Lung (tissue), 12 donors: ENCODE measurements around the gene PNPLA2. TPM values are rescaled to one million over a fixed set of nuclear protein-coding genes. Genes with fewer than 3 reads are reported as not detected.
A peak's percentile ranks its signal among the peaks of the same experiment; 100 is the strongest.

ENCODE experiments used
- ATAC-seq: fragments of 200-7000 bp; cut with Tn5 transposase; one replicate; pipeline ENCODE4 v1.9.1; 2020; ENCODE audit warnings: moderate number of reproducible peaks; ENCODE audit not compliant: insufficient read depth, low FRiP score
- DNase-seq, 3 donors: peaks; one replicate each; pipeline ENCODE4 v3.0.0-alpha.2; 2013 to 2017
- H3K27ac ChIP-seq, 2 donors: one replicate each; pipeline ENCODE4 v1.5.1; 2013; ENCODE audit warnings: mild to moderate bottlenecking in 2 of 2, moderate library complexity in 2 of 2, control low read depth in 1 of 2, inconsistent platforms in 1 of 2, low read depth in 1 of 2, low read length in 1 of 2
- H3K27me3 ChIP-seq, 3 donors: one replicate each; pipeline ENCODE4 v1.5.1; 2013; ENCODE audit warnings: low read length in 2 of 3; ENCODE audit not compliant: control insufficient read depth in 3 of 3, insufficient read depth in 3 of 3
- H3K36me3 ChIP-seq, 4 donors: one replicate each; pipeline ENCODE4 v1.5.1; 2013; ENCODE audit warnings: low read length in 4 of 4, mild to moderate bottlenecking in 1 of 4, moderate library complexity in 1 of 4; ENCODE audit not compliant: control insufficient read depth in 4 of 4, insufficient read depth in 4 of 4
- H3K4me1 ChIP-seq, 5 donors: one replicate each; pipeline ENCODE4 v1.5.1; 2013; ENCODE audit warnings: low read length in 5 of 5, mild to moderate bottlenecking in 2 of 5, moderate library complexity in 1 of 5; ENCODE audit not compliant: control insufficient read depth in 5 of 5, insufficient read depth in 5 of 5
- H3K4me3 ChIP-seq: one replicate; pipeline ENCODE4 v1.5.1; 2013; ENCODE audit warnings: mild to moderate bottlenecking, control low read depth, moderate library complexity
- H3K9ac ChIP-seq, 2 donors: one replicate each; pipeline ENCODE4 v1.5.1; 2013; ENCODE audit warnings: low read length in 2 of 2, control low read depth in 1 of 2; ENCODE audit not compliant: insufficient read depth in 1 of 2
- H3K9me3 ChIP-seq, 4 donors: one replicate each; pipeline ENCODE4 v1.5.1; 2013; ENCODE audit warnings: low read length in 3 of 4, mild to moderate bottlenecking in 1 of 4, moderate library complexity in 1 of 4; ENCODE audit not compliant: control insufficient read depth in 4 of 4, insufficient read depth in 3 of 4
- WGBS, 2 donors: extraction: QIAGEN DNeasy Blood & Tissue Kit; methylation state at CpG; one replicate each; pipeline ENCODE4 v1.1.7; 2013; 5-methylcytosine and 5-hydroxymethylcytosine counted together
- polyA plus RNA-seq, 2 donors: library from polyadenylated mRNA; stranded (reverse); fragments of 200-250 nt; gene quantifications; one replicate each; pipeline ENCODE4 v1.2.1, GENCODE V29; 2013
- total RNA-seq, 2 donors: library from RNA; depleted of rRNA in 1 of 2; stranded (reverse); fragments of >200 nt in 1 of 2; gene quantifications; one replicate each; pipeline ENCODE4 v1.2.1, GENCODE V29; 2014 to 2021
- TF ChIP-seq, protein P1 (sequence below): IDR thresholded peaks from 2 replicates; pipeline ENCODE4 v1.5.1; 2012; ENCODE audit warnings: mild to moderate bottlenecking; ENCODE audit errors: control extremely low read depth, extremely low read depth
- donor health status: control.
- donor health status: control.
- donor health status: Bipolar disorder and iron deficiency.
- donor health status: healthy.
- donor health status: DM: yes; HTN: yes; CAD: no.

The PNPLA2 gene
- total and polyA plus RNA-seq, 4 donors, result 65.1 to 160 (median 84.2) TPM

DNA sequence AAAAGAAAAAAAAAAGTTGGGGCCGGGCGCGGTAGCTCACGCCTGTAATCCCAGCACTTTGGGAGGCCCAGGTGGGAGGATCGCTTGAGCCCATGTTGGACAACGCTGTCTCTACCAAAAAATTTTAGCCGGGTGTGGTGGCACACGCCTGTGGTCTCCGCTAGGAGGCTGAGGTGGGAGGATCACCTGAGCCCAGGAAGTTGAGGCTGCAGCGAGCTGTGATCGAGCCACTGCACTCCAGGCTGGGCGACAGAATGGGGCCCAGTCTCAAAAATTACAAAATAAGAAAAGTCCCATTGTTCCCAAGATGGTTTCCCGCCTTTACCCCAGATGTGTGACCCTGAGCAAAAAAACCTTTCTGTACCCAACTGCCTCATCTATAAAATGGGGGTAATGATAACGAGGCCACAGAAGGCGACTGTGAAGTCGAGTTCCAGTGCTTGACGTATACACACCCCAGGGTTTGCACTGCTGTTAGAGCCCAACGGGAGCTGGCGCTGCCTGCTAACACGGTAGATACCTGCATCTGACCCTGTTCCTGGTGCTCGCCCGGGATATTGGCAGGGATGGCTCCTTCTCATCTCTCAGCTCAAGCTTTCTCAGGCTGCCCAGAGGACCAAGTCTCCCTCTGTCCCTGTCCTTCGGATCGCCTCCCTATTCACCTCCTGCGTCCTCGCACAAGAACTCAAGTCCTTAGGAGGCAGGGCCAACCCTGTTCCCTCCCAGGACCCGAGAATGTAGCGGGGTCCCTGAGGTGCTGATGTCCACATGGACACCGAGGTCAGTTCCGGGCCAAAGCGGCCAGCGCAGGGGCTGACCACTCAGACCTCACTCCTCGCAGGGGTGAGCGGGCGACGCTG lies 10.1 kb upstream of the PNPLA2 start:
- TF ChIP-seq, protein P1, sequence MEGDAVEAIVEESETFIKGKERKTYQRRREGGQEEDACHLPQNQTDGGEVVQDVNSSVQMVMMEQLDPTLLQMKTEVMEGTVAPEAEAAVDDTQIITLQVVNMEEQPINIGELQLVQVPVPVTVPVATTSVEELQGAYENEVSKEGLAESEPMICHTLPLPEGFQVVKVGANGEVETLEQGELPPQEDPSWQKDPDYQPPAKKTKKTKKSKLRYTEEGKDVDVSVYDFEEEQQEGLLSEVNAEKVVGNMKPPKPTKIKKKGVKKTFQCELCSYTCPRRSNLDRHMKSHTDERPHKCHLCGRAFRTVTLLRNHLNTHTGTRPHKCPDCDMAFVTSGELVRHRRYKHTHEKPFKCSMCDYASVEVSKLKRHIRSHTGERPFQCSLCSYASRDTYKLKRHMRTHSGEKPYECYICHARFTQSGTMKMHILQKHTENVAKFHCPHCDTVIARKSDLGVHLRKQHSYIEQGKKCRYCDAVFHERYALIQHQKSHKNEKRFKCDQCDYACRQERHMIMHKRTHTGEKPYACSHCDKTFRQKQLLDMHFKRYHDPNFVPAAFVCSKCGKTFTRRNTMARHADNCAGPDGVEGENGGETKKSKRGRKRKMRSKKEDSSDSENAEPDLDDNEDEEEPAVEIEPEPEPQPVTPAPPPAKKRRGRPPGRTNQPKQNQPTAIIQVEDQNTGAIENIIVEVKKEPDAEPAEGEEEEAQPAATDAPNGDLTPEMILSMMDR, result no peak
- Histone ChIP-seq H3K27me3 (no peaks in the 10 kb centered on the region), H3K9ac (peak overlapping the region; percentile 79 to 86), H3K4me3 (peak overlapping the region; percentile 66), H3K9me3 (no peaks in the 10 kb centered on the region), H3K36me3 (peaks cover 0 to 24% (median 13%) of the 10 kb centered on the region in 4 donors), H3K4me1 (peaks cover 6 to 34% (median 14%) of the 10 kb centered on the region in 5 donors), H3K27ac (peak overlapping the region; percentile 94 to 97)
- DNase-seq (no peak), ATAC-seq (peak; percentile 67)
- 29 to 37% methylated on average over 31 to 36 of the region's 36 CpGs for WGBS, 2 donors

DNA sequence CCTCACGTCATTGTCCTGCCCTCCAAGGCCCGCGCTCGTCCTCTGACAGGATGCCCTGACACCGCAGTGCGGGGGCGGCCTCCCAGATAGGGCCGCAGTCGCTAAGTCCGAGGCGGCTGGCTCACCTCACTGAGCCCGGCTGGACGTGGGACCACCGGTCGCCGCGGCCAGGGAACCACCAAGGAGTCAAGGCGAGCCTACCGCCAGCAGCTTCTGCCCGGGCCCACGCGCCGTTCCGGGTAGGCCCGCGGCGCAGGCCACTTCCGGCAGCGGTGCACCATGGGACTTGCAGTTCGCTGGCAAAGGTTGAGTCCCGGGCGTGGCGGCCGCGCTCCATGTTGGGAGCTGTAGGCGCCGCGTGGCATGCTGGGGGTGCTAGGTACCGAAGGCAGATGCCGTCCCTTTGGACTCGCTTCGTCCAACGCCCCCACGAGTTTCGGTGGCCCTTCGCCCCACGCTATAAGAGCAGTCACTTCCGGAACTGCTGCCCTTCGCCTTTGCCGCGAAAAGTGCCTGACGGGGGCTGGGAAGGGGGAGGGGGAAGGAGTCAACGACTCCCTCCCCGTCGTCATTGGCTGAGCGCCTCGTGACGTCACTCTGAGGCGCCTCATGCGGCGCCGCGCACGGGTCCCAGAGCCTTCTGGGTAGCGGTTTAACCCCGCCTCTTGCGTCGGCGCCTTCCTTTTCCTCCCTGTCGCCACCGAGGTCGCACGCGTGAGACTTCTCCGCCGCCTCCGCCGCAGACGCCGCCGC lies 9.3 kb upstream of the PNPLA2 start, which contains the start of gene RPLP2:
TSS of gene RPLP2 (plus strand) at position 681 of the 753 bp plus-strand sequence. CDS start 268 bp downstream, outside the sequence.
- TF ChIP-seq, protein P1, result no peak
- Histone ChIP-seq H3K27ac (peak within 1 kb of the TSS; percentile 94 to 97), H3K9me3 (no peaks in the 10 kb centered on the region), H3K36me3 (peaks cover 0 to 25% (median 14%) of the 10 kb centered on the region in 4 donors), H3K4me1 (peaks cover 6 to 26% (median 11%) of the 10 kb centered on the region in 5 donors), H3K4me3 (peak within 1 kb of the TSS; percentile 98), H3K9ac (peak within 1 kb of the TSS; percentile 79 to 86), H3K27me3 (no peaks in the 10 kb centered on the region)
- WGBS, 2 donors, result 0% methylated on average over 57 to 81 of the region's 81 CpGs
- DNase-seq (peak; percentile 98 to 99 (median 99)), ATAC-seq (peak; percentile 91)

DNA sequence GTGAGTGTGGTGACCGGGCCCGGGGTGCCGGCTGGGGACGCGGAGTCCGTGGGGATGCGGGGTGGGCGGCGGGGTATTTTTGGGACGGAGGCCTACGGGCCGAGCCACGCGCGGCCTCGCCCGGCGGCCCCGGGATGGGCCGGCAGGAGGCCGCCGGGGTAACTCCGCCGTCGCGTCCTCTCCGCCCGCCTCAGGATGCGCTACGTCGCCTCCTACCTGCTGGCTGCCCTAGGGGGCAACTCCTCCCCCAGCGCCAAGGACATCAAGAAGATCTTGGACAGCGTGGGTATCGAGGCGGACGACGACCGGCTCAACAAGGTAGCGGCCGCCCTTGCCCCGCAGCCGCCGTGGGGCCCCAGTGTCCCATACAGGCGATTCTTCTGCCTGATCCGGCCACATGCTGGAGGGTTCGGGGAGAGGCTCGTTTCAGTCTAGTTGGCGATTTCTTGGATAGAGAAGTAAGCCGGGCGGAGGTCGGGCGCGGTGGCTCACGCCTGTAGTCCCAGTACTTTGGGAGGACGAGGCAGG lies 8.6 kb upstream of the PNPLA2 start:
- WGBS, 2 donors, result 0% methylated on average over 45 to 55 of the region's 55 CpGs
- Histone ChIP-seq H3K36me3 (peaks cover 0 to 25% (median 14%) of the 10 kb centered on the region in 4 donors), H3K27ac (peak overlapping the region; percentile 94 to 97), H3K4me1 (peaks cover 5 to 23% (median 9%) of the 10 kb centered on the region in 5 donors), H3K9me3 (no peaks in the 10 kb centered on the region), H3K4me3 (peak overlapping the region; percentile 98), H3K9ac (peak overlapping the region; percentile 61 to 86), H3K27me3 (no peaks in the 10 kb centered on the region)
- TF ChIP-seq, protein P1, result no peak
- DNase-seq, result no peak
- no peak for ATAC-seq
